Mesenchymal stem cell (in vitro differentiated cells and primary cell): ENCODE results near the gene TMSB15B.
"Not testable (repeated sequence)": the region's sequence is repeated elsewhere in the genome, so short reads cannot be mapped to it uniquely, and the experiment has no call there.

Experiments
- DNase-seq: peaks from one replicate; pipeline ENCODE4 v3.0.0-alpha.2; 2013
- H2AFZ ChIP-seq: one replicate; pipeline ENCODE4 v1.6.1; 2013; ENCODE audit warnings: low read depth, mild to moderate bottlenecking, control low read depth, inconsistent platforms, low read length, moderate library complexity
- H2AK5ac ChIP-seq: 2 replicates; pipeline ENCODE4 v1.6.1; 2013; ENCODE audit warnings: low read length, moderate library complexity, mild to moderate bottlenecking, inconsistent platforms; ENCODE audit not compliant: severe bottlenecking
- H2BK120ac ChIP-seq: one replicate; pipeline ENCODE4 v1.6.1; 2013; ENCODE audit warnings: low read depth, mild to moderate bottlenecking, inconsistent platforms, low read length, moderate library complexity
- H2BK12ac ChIP-seq, 2 experiments: one replicate each; pipeline ENCODE4 v1.6.1; 2013; ENCODE audit warnings: inconsistent platforms in 2 of 2, low read length in 2 of 2, mild to moderate bottlenecking in 2 of 2, moderate library complexity in 2 of 2, control low read depth in 1 of 2
- H2BK15ac ChIP-seq: one replicate; pipeline ENCODE4 v1.6.1; 2013; ENCODE audit warnings: mild to moderate bottlenecking, low read depth, inconsistent platforms; ENCODE audit not compliant: poor library complexity, severe bottlenecking
- H2BK5ac ChIP-seq: 2 replicates; pipeline ENCODE4 v1.6.1; 2013; ENCODE audit warnings: low read depth, mild to moderate bottlenecking, low read length, control low read depth, inconsistent platforms; ENCODE audit not compliant: poor library complexity, severe bottlenecking
- H3K14ac ChIP-seq, 2 experiments: one replicate each; pipeline ENCODE4 v1.6.1; 2013; ENCODE audit warnings: inconsistent platforms in 2 of 2, low read length in 2 of 2, control low read depth in 1 of 2, mild to moderate bottlenecking in 1 of 2, moderate library complexity in 1 of 2
- H3K18ac ChIP-seq, 2 experiments: one replicate each; pipeline ENCODE4 v1.6.1; 2013; ENCODE audit warnings: inconsistent platforms in 2 of 2, low read length in 2 of 2, control low read depth in 1 of 2, low read depth in 1 of 2, mild to moderate bottlenecking in 1 of 2
- H3K23ac ChIP-seq, 2 experiments: one replicate each; pipeline ENCODE4 v1.6.1; 2013; ENCODE audit warnings: inconsistent platforms in 2 of 2, low read length in 2 of 2, mild to moderate bottlenecking in 2 of 2, moderate library complexity in 2 of 2, control low read depth in 1 of 2
- H3K27ac ChIP-seq: 2 replicates; pipeline ENCODE4 v1.5.1; 2013; ENCODE audit warnings: mild to moderate bottlenecking, moderate library complexity, low read length, control low read depth, inconsistent platforms; ENCODE audit not compliant: poor library complexity, severe bottlenecking
- H3K27me3 ChIP-seq, 2 experiments: 2 replicates each; pipeline versions ENCODE4 v1.6.1 to v1.7.0; 2013; ENCODE audit warnings: low read length in 2 of 2, mild to moderate bottlenecking in 2 of 2, moderate library complexity in 2 of 2, control low read depth in 1 of 2, inconsistent platforms in 1 of 2; ENCODE audit not compliant: control insufficient read depth in 1 of 2, insufficient read depth in 1 of 2
- H3K36me3 ChIP-seq, 2 experiments: 2 replicates each; pipeline versions ENCODE4 v1.6.1 to v1.7.0; 2013; ENCODE audit warnings: low read length in 2 of 2, control low read depth in 1 of 2, inconsistent platforms in 1 of 2, low read depth in 1 of 2, mild to moderate bottlenecking in 1 of 2; ENCODE audit not compliant: insufficient read depth in 2 of 2, control insufficient read depth in 1 of 2
- H3K4ac ChIP-seq, 2 experiments: one replicate each; pipeline ENCODE4 v1.6.1; 2013; ENCODE audit warnings: inconsistent platforms in 2 of 2, low read length in 2 of 2, mild to moderate bottlenecking in 2 of 2, moderate library complexity in 2 of 2, control low read depth in 1 of 2, low read depth in 1 of 2
- H3K4me1 ChIP-seq: 2 replicates; pipeline ENCODE4 v1.6.1; 2013; ENCODE audit warnings: low read depth, low read length, control low read depth; ENCODE audit not compliant: control insufficient read depth, insufficient read depth
- H3K4me2 ChIP-seq: 2 replicates; pipeline ENCODE4 v1.6.1; 2013; ENCODE audit warnings: low read length, mild to moderate bottlenecking, inconsistent platforms; ENCODE audit not compliant: poor library complexity, severe bottlenecking
- H3K4me3 ChIP-seq, 2 experiments: 2 replicates each; pipeline versions ENCODE4 v1.5.1 to v1.7.0; 2013; ENCODE audit warnings: low read length in 2 of 2, mild to moderate bottlenecking in 2 of 2, control low read depth in 1 of 2, low read depth in 1 of 2; ENCODE audit not compliant: insufficient read depth in 1 of 2
- H3K79me1 ChIP-seq: replicated peaks from 2 replicates; pipeline ENCODE4 v1.6.1; 2013; ENCODE audit warnings: mild to moderate bottlenecking, control low read depth, low read length, inconsistent platforms; ENCODE audit not compliant: poor library complexity, severe bottlenecking
- H3K9ac ChIP-seq: 2 replicates; pipeline ENCODE4 v1.7.0; 2013; ENCODE audit warnings: mild to moderate bottlenecking, low read length, moderate library complexity
- H3K9me3 ChIP-seq: 2 replicates; pipeline ENCODE4 v1.7.0; 2013; ENCODE audit warnings: mild to moderate bottlenecking, low read length; ENCODE audit not compliant: control insufficient read depth
- H4K8ac ChIP-seq: one replicate; pipeline ENCODE4 v1.6.1; 2013; ENCODE audit warnings: inconsistent platforms, mild to moderate bottlenecking, low read length, moderate library complexity
- H4K91ac ChIP-seq: one replicate; pipeline ENCODE4 v1.6.1; 2013; ENCODE audit warnings: mild to moderate bottlenecking, low read length, inconsistent platforms
- WGBS: methylation state at CpG from one replicate; pipeline ENCODE4 v1.1.7; 2013; ENCODE audit warnings: mixed read lengths; 5-methylcytosine and 5-hydroxymethylcytosine counted together

TMSB15B gene

GRCh38 chrX:103949506-103949905 lies 12.9 kb upstream of the TMSB15B start:
- H3K4ac ChIP-seq, result no peak overlapping the region
- H3K27me3 ChIP-seq, result peaks cover 0 to 18% of the 10 kb centered on the region in 2 experiments
- no peak overlapping the region for H2BK15ac ChIP-seq
- no peak overlapping the region for H2BK12ac ChIP-seq
- no peak overlapping the region for H3K18ac ChIP-seq
- H3K36me3 ChIP-seq, result peaks cover 0 to 8% of the 10 kb centered on the region in 2 experiments
- WGBS, result 68% methylated on average over 1 of the region's 1 CpG
- no peak overlapping the region for H3K27ac ChIP-seq
- no peaks in the 10 kb centered on the region for H3K9me3 ChIP-seq
- no peak for DNase-seq
- H2AK5ac ChIP-seq, result no peak overlapping the region
- H4K91ac ChIP-seq, result no peak overlapping the region
- H2BK5ac ChIP-seq, result no peak overlapping the region
- no peak overlapping the region for H2BK120ac ChIP-seq
- no peak overlapping the region for H2AFZ ChIP-seq
- no peak overlapping the region for H4K8ac ChIP-seq
- no peak overlapping the region for H3K4me3 ChIP-seq
- H3K4me2 ChIP-seq, result no peak overlapping the region
- no peak overlapping the region for H3K9ac ChIP-seq
- no peaks in the 10 kb centered on the region for H3K4me1 ChIP-seq
- no peak overlapping the region for H3K14ac ChIP-seq
- H3K23ac ChIP-seq, result no peak overlapping the region
- H3K79me1 ChIP-seq, result no peaks in the 10 kb centered on the region

GRCh38 chrX:103953353-103953752 lies 9.1 kb upstream of the TMSB15B start:
- Histone ChIP-seq H3K79me1 (no peaks in the 10 kb centered on the region), H4K8ac (no peak overlapping the region), H3K27ac (no peak overlapping the region), H2AK5ac (no peak overlapping the region), H3K9ac (no peak overlapping the region), H4K91ac (no peak overlapping the region), H3K9me3 (no peaks in the 10 kb centered on the region), H3K4ac (no peak overlapping the region), H3K4me3 (no peak overlapping the region), H3K14ac (no peak overlapping the region), H2BK12ac (no peak overlapping the region), H3K18ac (no peak overlapping the region), H3K27me3 (peaks cover 0 to 23% of the 10 kb centered on the region in 2 experiments), H2BK5ac (no peak overlapping the region), H2BK120ac (no peak overlapping the region), H3K23ac (no peak overlapping the region), H2BK15ac (no peak overlapping the region), H3K4me2 (no peak overlapping the region), H3K36me3 (peaks cover 0 to 8% of the 10 kb centered on the region in 2 experiments), H2AFZ (no peak overlapping the region), H3K4me1 (no peaks in the 10 kb centered on the region)
- 93% methylated on average over 4 of the region's 4 CpGs for WGBS
- no peak for DNase-seq

GRCh38 chrX:103954259-103954658 lies 8.2 kb upstream of the TMSB15B start:
- H3K18ac ChIP-seq, result no peak overlapping the region
- no peak overlapping the region for H3K27ac ChIP-seq
- no peak overlapping the region for H3K4me2 ChIP-seq
- peaks cover 0 to 22% of the 10 kb centered on the region in 2 experiments for H3K27me3 ChIP-seq
- no peak overlapping the region for H4K8ac ChIP-seq
- H2AK5ac ChIP-seq, result no peak overlapping the region
- no peak overlapping the region for H2BK5ac ChIP-seq
- no peak overlapping the region for H3K9ac ChIP-seq
- no peak overlapping the region for H3K4ac ChIP-seq
- H3K9me3 ChIP-seq, result no peaks in the 10 kb centered on the region
- H2AFZ ChIP-seq, result no peak overlapping the region
- no peak overlapping the region for H2BK120ac ChIP-seq
- DNase-seq, result no peak
- H3K14ac ChIP-seq, result no peak overlapping the region
- H3K79me1 ChIP-seq, result no peaks in the 10 kb centered on the region
- 98% methylated on average over 6 of the region's 6 CpGs for WGBS
- no peak overlapping the region for H3K23ac ChIP-seq
- H4K91ac ChIP-seq, result no peak overlapping the region
- H2BK12ac ChIP-seq, result no peak overlapping the region
- no peak overlapping the region for H3K4me3 ChIP-seq
- no peaks in the 10 kb centered on the region for H3K4me1 ChIP-seq
- H2BK15ac ChIP-seq, result no peak overlapping the region
- peaks cover 0 to 8% of the 10 kb centered on the region in 2 experiments for H3K36me3 ChIP-seq

GRCh38 chrX:103960599-103960998 lies 1.8 kb upstream of the TMSB15B start:
- not testable (repeated sequence) for H3K9ac ChIP-seq, H2BK120ac ChIP-seq, H2AK5ac ChIP-seq, H3K4me3 ChIP-seq, H3K14ac ChIP-seq, H2BK12ac ChIP-seq, H3K79me1 ChIP-seq, H3K27me3 ChIP-seq, H3K27ac ChIP-seq, H2BK15ac ChIP-seq, H4K8ac ChIP-seq, H3K4ac ChIP-seq, H2BK5ac ChIP-seq, H3K23ac ChIP-seq, H3K9me3 ChIP-seq, H3K4me2 ChIP-seq, H3K36me3 ChIP-seq, H2AFZ ChIP-seq, H3K4me1 ChIP-seq, H4K91ac ChIP-seq, H3K18ac ChIP-seq, DNase-seq
- no CpG with 5 or more reads among the region's 6 CpGs for WGBS
